Neural cell (in vitro differentiated cells): ENCODE measurements around the gene TPRG1.

Experiments
- CTCF ChIP-seq: fragments of 450-650 bp; IDR thresholded peaks from 2 replicates; pipeline ENCODE4 v1.5.1; 2014; ENCODE audit warnings: antibody characterized with exemption, mild to moderate bottlenecking, moderate library complexity; ENCODE audit not compliant: poor library complexity, severe bottlenecking
- EZH2 ChIP-seq: fragments of 200-600, 300-800 bp; shearing (Covaris generic), sonication (generic); IDR thresholded peaks from 2 replicates; pipeline ENCODE4 v1.6.1; 2014; ENCODE audit warnings: antibody characterized with exemption, low read length, borderline replicate concordance, mild to moderate bottlenecking; ENCODE audit not compliant: insufficient read depth, poor library complexity, severe bottlenecking
- RAD21 ChIP-seq: fragments of 450-650 bp; conservative IDR thresholded peaks from 2 replicates; pipeline ENCODE4 v1.6.1; 2014; ENCODE audit warnings: antibody characterized with exemption, mild to moderate bottlenecking, moderate library complexity

DNA sequence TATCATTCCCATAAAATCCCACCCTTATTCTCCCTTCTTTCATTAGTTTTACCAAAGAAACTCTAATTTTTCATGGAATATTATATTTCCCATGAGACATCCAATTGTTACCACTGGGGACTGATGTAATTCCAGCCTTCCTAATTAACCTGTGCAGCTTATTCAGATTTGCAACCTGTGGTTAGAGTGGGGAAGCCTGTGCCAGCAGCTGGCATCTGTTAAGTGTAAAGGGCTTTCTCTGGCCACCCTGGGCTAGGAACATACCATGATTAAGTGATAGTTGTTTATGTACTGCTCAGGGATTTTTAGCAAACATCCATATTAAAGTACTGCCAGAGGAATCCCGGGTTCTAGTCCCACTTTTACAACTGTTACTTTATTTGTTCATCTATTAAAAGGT is 78.2 kb downstream of the TPRG1 start:
- TF ChIP-seq CTCF = no peak
- TF ChIP-seq EZH2 = no peak
- no peak for TF ChIP-seq RAD21
